GM12873 (cell line): ENCODE data around the gene ING5.
A peak's percentile ranks its signal among the peaks of the same experiment; 100 is the strongest.

Source experiments
- TF ChIP-seq, protein P1 (sequence below): IDR thresholded peaks from 2 replicates; pipeline ENCODE4 v1.5.1; 2012; ENCODE audit warnings: low read depth, mild to moderate bottlenecking, moderate library complexity, low read length, control low read depth; ENCODE audit not compliant: insufficient read depth; ENCODE audit errors: missing control alignments

The ING5 gene

DNA sequence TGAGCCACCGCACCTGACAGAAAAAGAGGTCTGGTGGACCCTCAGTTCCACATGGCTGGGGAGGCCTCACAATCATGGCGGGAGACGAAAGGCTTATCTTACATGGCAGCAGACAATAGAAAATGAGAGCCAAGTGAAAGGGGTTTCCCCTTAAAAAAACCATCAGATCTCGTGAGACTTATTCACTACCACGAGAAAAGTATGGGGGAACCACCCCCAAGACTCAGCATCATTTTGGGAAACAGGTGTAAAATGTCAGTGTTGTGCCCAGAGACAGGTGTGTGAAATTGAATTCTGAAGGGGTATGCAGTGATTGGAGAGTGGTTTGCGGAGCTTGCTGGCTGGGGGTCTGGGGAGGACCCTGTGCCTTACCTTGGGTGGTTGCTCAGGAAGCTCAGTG is 28.0 kb downstream of the ING5 start:
- TF ChIP-seq, protein P1, sequence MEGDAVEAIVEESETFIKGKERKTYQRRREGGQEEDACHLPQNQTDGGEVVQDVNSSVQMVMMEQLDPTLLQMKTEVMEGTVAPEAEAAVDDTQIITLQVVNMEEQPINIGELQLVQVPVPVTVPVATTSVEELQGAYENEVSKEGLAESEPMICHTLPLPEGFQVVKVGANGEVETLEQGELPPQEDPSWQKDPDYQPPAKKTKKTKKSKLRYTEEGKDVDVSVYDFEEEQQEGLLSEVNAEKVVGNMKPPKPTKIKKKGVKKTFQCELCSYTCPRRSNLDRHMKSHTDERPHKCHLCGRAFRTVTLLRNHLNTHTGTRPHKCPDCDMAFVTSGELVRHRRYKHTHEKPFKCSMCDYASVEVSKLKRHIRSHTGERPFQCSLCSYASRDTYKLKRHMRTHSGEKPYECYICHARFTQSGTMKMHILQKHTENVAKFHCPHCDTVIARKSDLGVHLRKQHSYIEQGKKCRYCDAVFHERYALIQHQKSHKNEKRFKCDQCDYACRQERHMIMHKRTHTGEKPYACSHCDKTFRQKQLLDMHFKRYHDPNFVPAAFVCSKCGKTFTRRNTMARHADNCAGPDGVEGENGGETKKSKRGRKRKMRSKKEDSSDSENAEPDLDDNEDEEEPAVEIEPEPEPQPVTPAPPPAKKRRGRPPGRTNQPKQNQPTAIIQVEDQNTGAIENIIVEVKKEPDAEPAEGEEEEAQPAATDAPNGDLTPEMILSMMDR = no peak

GRCh38 chr2:241730671-241731293 is 28.9 kb downstream of the ING5 start:
- TF ChIP-seq, protein P1 = no peak

DNA sequence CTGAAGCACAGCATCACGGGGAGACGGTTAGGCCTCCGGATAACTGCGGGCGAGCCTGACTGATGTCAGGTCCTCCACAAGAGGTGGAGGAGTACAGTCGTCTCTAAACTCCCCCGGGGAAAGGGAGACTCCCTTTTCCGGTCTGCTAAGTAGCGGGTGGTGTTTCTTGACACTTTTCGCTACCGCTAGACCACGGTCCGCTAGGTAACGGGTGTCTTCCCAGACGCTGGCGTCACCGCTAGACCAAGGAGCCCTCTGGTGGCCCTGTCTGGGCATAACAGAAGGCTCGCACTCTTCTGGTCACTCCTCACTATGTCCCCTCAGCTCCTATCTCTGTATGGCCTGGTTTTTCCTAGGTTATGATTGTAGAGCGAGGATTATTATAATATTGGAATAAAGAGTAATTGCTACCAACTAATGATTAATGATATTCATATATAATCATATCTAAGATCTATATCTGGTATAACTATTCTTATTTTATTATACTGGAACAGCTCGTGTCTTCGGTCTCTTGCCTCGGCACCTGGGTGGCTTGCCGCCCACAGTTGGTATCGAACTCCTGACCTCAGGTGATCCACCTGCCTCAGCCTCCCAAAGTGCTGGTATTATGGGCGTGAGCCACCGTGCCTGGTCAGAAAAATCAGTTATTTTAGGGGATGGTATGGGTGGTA is 30.8 kb downstream of the ING5 start:
- TF ChIP-seq, protein P1 = peak; percentile 48

GRCh38 chr2:241733391-241734207 is 31.8 kb downstream of the ING5 start:
- TF ChIP-seq, protein P1 = no peak

GRCh38 chr2:241734208-241734466 is 32.3 kb downstream of the ING5 start:
- TF ChIP-seq, protein P1 = peak; percentile 32

DNA sequence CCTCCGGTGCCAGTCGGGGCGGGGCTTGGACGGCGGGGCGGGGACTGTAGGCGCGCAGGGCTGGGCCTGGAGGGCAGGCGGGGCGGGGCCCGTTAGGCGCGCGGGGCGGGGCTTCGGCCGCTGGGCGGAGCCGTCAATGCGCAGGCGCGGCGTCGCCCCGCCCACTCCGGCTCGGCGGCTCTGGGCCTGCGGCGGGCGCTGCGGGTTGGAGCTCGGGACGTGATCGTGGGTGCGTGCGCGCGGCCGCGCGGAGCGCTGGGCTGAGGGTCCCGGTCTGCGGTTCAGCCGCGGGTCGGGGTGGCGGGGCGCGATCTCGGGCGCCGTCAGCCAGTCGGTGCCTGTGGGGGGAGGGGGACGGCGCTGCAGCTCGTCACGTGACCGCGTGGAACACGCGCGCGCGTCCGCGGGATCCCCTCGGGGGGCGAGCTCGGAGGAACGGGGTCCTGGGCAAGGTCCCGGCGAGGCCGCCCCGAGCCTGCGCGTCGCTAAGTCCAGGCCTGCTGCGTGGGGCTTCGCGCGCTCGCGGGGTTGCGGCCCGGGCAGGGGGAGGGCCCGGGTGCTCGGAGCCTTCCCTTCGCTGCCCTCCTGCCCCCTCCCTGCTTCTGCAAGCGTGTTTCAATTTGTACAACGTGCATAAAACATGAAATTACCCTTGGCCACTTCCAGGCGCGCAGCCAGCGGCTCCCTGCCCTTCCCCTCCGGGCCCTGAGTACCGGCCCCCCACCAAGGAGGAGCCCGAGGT is 32.8 kb downstream of the ING5 start, which contains the start of gene D2HGDH:
Gene D2HGDH, plus strand, starts transcription at position 164 of the 742 bp plus-strand sequence. CDS start 595 bp downstream, outside the sequence.
- TF ChIP-seq, protein P1 = no peak

DNA sequence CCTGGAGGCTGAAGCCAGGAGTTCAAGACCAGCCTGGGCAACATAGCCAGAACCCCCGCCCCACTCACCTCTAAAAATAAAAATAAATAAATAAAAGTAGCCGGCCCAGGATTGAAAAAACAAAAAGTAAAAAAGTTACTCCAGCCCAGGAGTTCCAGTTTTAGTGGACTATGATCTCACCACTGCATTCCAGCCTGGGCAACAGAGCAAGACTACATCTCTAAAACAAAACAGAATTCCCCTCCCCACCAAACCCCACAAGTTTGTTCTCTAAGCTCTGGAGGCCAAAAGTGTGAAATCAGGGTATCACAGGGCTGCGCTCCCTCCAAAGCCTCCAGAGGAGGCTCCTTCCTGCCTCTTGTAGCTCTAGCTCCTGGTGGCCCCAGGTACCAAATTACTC is 34.3 kb downstream of the ING5 start:
- TF ChIP-seq, protein P1 = no peak
